ENCODE measurements around the gene LY6G5C. TPM values are rescaled to one million over a fixed set of nuclear protein-coding genes. Genes with fewer than 3 reads are reported as not detected.

The LY6G5C gene
- total and polyA plus RNA-seq, 10 donors = 3.3 to 7.9 (median 5.2) TPM

- Histone ChIP-seq H3K36me3 (peaks cover 0 to 68% (median 37%) of the 10 kb centered on the region in 6 donors), H3K4me1 (peaks cover 22 to 86% (median 61%) of the 10 kb centered on the region in 6 donors), H3K27me3 (replicated peaks in 1 of 7) (no peaks in the 10 kb centered on the region), H3K4me3 (peak overlapping the region; percentile 28 to 87 (median 72)), H3K27ac (peak overlapping the region; percentile 95 to 100 (median 98)), H3K9me3 (no peaks in the 10 kb centered on the region)
- intact Hi-C loops (cut with DNase I; ENCODE audit: low total_unique reads) = no loop called here
- WGBS, 5 donors = 9 to 10% (median 9%) methylated on average over 33 to 37 of the region's 37 CpGs
- TF ChIP-seq, protein P1, sequence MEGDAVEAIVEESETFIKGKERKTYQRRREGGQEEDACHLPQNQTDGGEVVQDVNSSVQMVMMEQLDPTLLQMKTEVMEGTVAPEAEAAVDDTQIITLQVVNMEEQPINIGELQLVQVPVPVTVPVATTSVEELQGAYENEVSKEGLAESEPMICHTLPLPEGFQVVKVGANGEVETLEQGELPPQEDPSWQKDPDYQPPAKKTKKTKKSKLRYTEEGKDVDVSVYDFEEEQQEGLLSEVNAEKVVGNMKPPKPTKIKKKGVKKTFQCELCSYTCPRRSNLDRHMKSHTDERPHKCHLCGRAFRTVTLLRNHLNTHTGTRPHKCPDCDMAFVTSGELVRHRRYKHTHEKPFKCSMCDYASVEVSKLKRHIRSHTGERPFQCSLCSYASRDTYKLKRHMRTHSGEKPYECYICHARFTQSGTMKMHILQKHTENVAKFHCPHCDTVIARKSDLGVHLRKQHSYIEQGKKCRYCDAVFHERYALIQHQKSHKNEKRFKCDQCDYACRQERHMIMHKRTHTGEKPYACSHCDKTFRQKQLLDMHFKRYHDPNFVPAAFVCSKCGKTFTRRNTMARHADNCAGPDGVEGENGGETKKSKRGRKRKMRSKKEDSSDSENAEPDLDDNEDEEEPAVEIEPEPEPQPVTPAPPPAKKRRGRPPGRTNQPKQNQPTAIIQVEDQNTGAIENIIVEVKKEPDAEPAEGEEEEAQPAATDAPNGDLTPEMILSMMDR (IDR thresholded peaks at IDR 0.05 in 8 of 11, conservative IDR thresholded peaks at IDR 0.05 in 3 of 11) = no peak
- TF ChIP-seq POLR2AphosphoS5 (IDR thresholded peaks at IDR 0.05) = peak in 1 of 3 donors; percentile 85
- TF ChIP-seq POLR2A (IDR thresholded peaks at IDR 0.05) = peak in 1 of 3 donors; percentile 59
- peak; percentile 94 for DNase-seq
These were observed 27.7 kb downstream of the LY6G5C start for GRCh38 chr6:31652925-31653724.

GRCh38 chr6:31651602-31652191 lies 29.2 kb downstream of the LY6G5C start:
- Histone ChIP-seq H3K36me3 (peaks cover 11 to 68% (median 42%) of the 10 kb centered on the region in 6 donors), H3K4me3 (peak overlapping the region; percentile 70 to 87 (median 73)), H3K9me3 (no peaks in the 10 kb centered on the region), H3K27ac (peak overlapping the region; percentile 95 to 100 (median 98)), H3K27me3 (replicated peaks in 1 of 7) (no peaks in the 10 kb centered on the region), H3K4me1 (peaks cover 16 to 72% (median 47%) of the 10 kb centered on the region in 6 donors)
- DNase-seq = no peak
- intact Hi-C loops (cut with DNase I; ENCODE audit: low total_unique reads) = no loop called here
- TF ChIP-seq, protein P1 (IDR thresholded peaks at IDR 0.05 in 8 of 11, conservative IDR thresholded peaks at IDR 0.05 in 3 of 11) = no peak
- TF ChIP-seq POLR2A (IDR thresholded peaks at IDR 0.05) (no peak), POLR2AphosphoS5 (IDR thresholded peaks at IDR 0.05) (no peak)
- WGBS, 5 donors = 3 to 4% (median 4%) methylated on average over 28 to 29 of the region's 29 CpGs

DNA sequence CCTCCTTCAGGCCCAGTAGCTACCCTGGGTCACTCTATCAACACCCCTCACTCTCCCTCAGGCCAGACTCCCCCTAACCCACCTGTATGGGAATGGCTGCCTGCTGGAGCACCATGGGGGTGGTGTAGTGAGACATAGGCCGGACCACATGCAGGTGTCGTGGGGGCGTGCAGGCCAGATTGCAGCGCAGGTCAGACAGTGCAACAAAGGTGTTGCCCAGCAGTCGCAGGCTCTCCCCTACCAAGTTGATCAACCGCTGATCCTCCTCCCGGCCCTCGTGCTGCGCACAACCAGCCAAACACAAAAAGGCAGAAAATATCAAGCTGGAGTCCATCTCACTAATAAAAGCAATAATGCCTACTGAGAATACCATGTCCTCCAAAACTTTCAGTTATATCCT lies 35.5 kb downstream of the LY6G5C start:
- no peak overlapping the region for H3K27ac ChIP-seq
- peaks cover 0 to 21% (median 10%) of the 10 kb centered on the region in 6 donors for H3K4me1 ChIP-seq
- H3K4me3 ChIP-seq = no peak overlapping the region
- peak in 1 of 3 donors; percentile 22 for TF ChIP-seq POLR2AphosphoS5 (IDR thresholded peaks at IDR 0.05)
- TF ChIP-seq POLR2A (IDR thresholded peaks at IDR 0.05) = no peak
- intact Hi-C loops (cut with DNase I; ENCODE audit: low total_unique reads) = no loop called here
- H3K36me3 ChIP-seq = peaks cover 15 to 100% (median 99%) of the 10 kb centered on the region in 6 donors
- H3K27me3 ChIP-seq (replicated peaks in 1 of 7) = no peaks in the 10 kb centered on the region
- H3K9me3 ChIP-seq = no peaks in the 10 kb centered on the region
- DNase-seq = no peak
- 95 to 100% (median 98%) methylated on average over 9 of the region's 9 CpGs for WGBS, 5 donors

DNA sequence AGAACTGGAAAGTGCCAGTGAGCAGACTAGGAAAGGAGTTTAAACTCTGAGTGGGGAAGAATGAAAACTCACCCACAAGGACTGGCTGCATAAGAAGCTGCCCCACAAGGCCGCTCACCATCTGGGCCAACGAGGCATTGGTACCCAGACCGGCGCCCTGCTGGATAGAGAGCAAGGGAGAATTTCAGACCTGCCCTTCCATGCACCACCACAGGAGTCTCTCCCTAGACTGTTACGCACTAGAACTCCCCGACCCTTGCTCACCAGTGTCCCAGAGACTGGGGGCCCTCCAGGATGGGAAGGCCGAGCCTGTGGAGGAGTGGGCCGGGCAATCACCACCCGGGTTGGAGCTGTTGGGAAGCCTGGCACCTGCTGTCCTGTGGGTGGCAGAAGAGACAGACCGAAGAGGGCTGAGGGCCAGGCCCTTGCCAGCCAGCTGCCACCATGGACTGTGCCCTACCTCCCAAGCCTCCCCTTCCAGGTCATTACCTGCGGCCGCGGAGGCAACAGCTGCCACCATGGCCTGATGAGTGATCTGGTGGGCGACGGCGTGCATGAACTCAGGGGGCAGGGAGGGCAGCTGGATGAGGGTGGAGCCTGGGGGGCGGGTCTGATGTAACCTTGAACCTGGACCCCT lies 36.9 kb downstream of the LY6G5C start:
- no peak overlapping the region for H3K4me3 ChIP-seq
- WGBS, 5 donors = 90 to 95% (median 91%) methylated on average over 6 to 17 of the region's 17 CpGs
- intact Hi-C loops (cut with DNase I; ENCODE audit: low total_unique reads) = no loop called here
- DNase-seq = no peak
- H3K36me3 ChIP-seq = peaks cover 15 to 100% (median 100%) of the 10 kb centered on the region in 6 donors
- H3K4me1 ChIP-seq = peaks cover 0 to 18% (median 2%) of the 10 kb centered on the region in 6 donors
- no peaks in the 10 kb centered on the region for H3K27me3 ChIP-seq (replicated peaks in 1 of 7)
- no peak overlapping the region for H3K27ac ChIP-seq
- no peak for TF ChIP-seq POLR2A (IDR thresholded peaks at IDR 0.05)
- TF ChIP-seq, protein P1 (IDR thresholded peaks at IDR 0.05 in 8 of 11, conservative IDR thresholded peaks at IDR 0.05 in 3 of 11) = no peak
- peak in 1 of 3 donors; percentile 59 for TF ChIP-seq POLR2AphosphoS5 (IDR thresholded peaks at IDR 0.05)
- no peaks in the 10 kb centered on the region for H3K9me3 ChIP-seq

All from spleen (tissue), 11 donors.